Measurements from ENCODE around the gene DLEU7.
A peak's percentile ranks its signal among the peaks of the same experiment; 100 is the strongest.

Gene DLEU7

DNA sequence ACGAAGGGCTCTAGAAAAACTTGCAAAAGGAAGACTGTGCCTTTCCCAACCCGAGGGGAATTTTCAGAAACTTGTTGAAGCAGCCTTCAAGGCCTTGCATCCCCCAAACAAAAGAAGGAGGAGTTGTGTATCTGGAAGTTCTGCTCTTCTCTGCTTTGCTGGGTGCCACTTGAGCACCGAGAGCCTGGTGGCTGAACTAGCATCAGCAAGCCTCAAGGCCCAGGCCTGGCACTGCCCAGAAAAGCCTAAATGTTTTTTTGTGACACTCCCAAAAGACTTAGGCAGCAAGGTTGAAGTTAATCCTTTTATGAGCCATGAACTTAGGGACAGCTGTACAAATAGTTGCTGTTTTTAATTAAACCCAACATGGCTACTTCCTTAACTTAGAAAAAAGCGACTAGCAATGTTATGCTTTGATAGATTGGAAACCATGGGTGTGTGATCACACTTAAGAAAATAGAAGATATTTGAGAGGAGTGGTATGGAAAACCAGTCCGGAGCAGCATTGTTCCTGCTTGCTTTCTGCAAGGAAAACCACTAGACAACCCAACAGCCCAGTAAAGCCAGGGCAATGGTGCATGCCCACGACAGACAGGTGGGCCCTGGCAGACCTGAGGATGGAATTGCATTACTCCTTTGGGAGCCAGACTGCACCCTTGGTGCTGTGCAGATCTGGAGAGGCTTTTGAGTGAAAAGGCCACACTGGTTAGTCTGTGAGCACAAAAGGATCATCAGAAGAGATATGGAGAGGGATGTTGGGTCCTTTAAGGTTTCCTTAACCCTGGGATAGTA is 788 bp upstream of the DLEU7 start:
- Histone ChIP-seq H3K27ac (ENCODE audit: low read depth, low read length) (no peak overlapping the region), H3K36me3 (ENCODE audit: control insufficient read depth in 5 of 5, insufficient read depth in 5 of 5, low read length in 5 of 5) (no peaks in the 10 kb centered on the region), H3K27me3 (ENCODE audit: control insufficient read depth in 5 of 5, insufficient read depth in 4 of 5, low read length in 5 of 5) (peaks cover 10 to 26% (median 19%) of the 10 kb centered on the region in 5 donors), H3K9me3 (ENCODE audit: control insufficient read depth in 5 of 5, low read length in 5 of 5) (no peaks in the 10 kb centered on the region), H3K4me1 (ENCODE audit: control insufficient read depth in 5 of 5, insufficient read depth in 5 of 5, low read length in 5 of 5) (peaks cover 0 to 12% (median 10%) of the 10 kb centered on the region in 5 donors), H3K4me3 (ENCODE audit: low read depth in 1 of 5, low read length in 5 of 5) (no peak overlapping the region), H3K9ac (ENCODE audit: low read length in 5 of 5) (no peak overlapping the region)

- no peak overlapping the region for H3K27ac ChIP-seq (ENCODE audit: low read depth, low read length)
- no peaks in the 10 kb centered on the region for H3K9me3 ChIP-seq (ENCODE audit: control insufficient read depth in 5 of 5, low read length in 5 of 5)
- H3K4me3 ChIP-seq (ENCODE audit: low read depth in 1 of 5, low read length in 5 of 5) = peak overlapping the region in 3 of 5 donors; percentile 9 to 42 (median 36)
- no peaks in the 10 kb centered on the region for H3K36me3 ChIP-seq (ENCODE audit: control insufficient read depth in 5 of 5, insufficient read depth in 5 of 5, low read length in 5 of 5)
- H3K27me3 ChIP-seq (ENCODE audit: control insufficient read depth in 5 of 5, insufficient read depth in 4 of 5, low read length in 5 of 5) = peaks cover 10 to 26% (median 19%) of the 10 kb centered on the region in 5 donors
- no peak overlapping the region for H3K9ac ChIP-seq (ENCODE audit: low read length in 5 of 5)
- peaks cover 0 to 12% (median 10%) of the 10 kb centered on the region in 5 donors for H3K4me1 ChIP-seq (ENCODE audit: control insufficient read depth in 5 of 5, insufficient read depth in 5 of 5, low read length in 5 of 5)
Observed at GRCh38 chr13:50842990-50843256, 569 bp downstream of the DLEU7 start.

DNA sequence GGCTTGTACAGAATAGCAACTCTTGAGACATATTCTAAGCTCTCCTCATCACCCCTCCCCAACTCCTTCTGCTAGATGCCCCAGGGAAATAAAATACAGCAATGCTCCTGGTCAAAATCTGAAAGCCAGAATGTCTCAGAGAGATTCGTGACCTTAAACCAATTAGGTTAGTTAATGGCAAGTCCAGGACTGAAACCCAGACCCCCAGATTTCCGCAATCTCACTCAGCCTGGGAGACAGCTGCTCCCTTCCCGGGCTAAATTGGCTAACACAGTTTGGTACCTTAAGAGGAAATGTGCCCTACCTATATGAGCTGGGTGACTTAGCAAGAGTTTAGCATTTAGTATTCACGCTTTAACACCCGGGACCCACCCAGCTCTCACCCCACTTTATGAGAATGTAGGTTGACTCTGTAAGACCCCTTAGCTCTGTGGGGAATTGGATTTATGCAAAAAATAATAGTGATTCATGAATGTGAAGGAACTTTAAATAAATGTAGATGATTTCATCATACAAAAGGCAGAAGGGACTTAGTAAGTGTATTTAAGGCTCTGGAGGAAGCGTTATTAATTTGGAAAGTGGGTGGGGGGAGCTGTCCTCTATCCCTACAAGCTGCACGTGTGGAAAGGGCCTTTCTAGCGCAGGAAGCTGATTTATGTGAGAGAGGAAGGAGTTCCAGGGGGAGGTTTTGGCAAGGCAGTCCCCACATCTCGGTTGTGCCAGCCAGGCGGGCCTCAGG is 1.1 kb downstream of the DLEU7 start:
- Histone ChIP-seq H3K36me3 (ENCODE audit: control insufficient read depth in 5 of 5, insufficient read depth in 5 of 5, low read length in 5 of 5) (no peaks in the 10 kb centered on the region), H3K27ac (ENCODE audit: low read depth, low read length) (no peak overlapping the region), H3K9ac (ENCODE audit: low read length in 5 of 5) (no peak overlapping the region), H3K4me1 (ENCODE audit: control insufficient read depth in 5 of 5, insufficient read depth in 5 of 5, low read length in 5 of 5) (peaks cover 0 to 12% (median 10%) of the 10 kb centered on the region in 5 donors), H3K9me3 (ENCODE audit: control insufficient read depth in 5 of 5, low read length in 5 of 5) (no peaks in the 10 kb centered on the region), H3K4me3 (ENCODE audit: low read depth in 1 of 5, low read length in 5 of 5) (peak overlapping the region in 2 of 5 donors; percentile 36 to 42), H3K27me3 (ENCODE audit: control insufficient read depth in 5 of 5, insufficient read depth in 4 of 5, low read length in 5 of 5) (peaks cover 10 to 26% (median 19%) of the 10 kb centered on the region in 5 donors)

DNA sequence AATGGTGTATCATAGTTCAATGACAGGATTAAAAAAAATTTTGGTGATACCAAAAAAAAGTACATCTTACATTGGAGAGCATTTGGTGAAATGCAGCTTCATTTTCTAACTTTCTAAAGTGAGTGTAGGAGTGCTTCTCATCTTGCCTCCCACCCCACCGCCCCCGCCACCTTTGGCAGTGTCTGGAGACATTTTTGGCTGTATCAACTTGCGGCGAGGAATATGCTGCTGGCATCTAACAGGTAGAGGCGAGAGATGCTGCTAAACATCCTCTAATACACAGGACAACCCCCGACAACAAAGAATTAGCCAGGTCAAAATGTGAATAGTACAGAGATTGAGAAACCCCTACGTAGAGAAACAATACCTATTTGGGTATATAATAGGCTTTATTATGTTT is 1.7 kb downstream of the DLEU7 start:
- Histone ChIP-seq H3K4me1 (ENCODE audit: control insufficient read depth in 5 of 5, insufficient read depth in 5 of 5, low read length in 5 of 5) (peaks cover 0 to 12% (median 10%) of the 10 kb centered on the region in 5 donors), H3K36me3 (ENCODE audit: control insufficient read depth in 5 of 5, insufficient read depth in 5 of 5, low read length in 5 of 5) (no peaks in the 10 kb centered on the region), H3K27ac (ENCODE audit: low read depth, low read length) (no peak overlapping the region), H3K9ac (ENCODE audit: low read length in 5 of 5) (no peak overlapping the region), H3K27me3 (ENCODE audit: control insufficient read depth in 5 of 5, insufficient read depth in 4 of 5, low read length in 5 of 5) (peaks cover 10 to 26% (median 19%) of the 10 kb centered on the region in 5 donors), H3K4me3 (ENCODE audit: low read depth in 1 of 5, low read length in 5 of 5) (no peak overlapping the region), H3K9me3 (ENCODE audit: control insufficient read depth in 5 of 5, low read length in 5 of 5) (no peaks in the 10 kb centered on the region)

DNA sequence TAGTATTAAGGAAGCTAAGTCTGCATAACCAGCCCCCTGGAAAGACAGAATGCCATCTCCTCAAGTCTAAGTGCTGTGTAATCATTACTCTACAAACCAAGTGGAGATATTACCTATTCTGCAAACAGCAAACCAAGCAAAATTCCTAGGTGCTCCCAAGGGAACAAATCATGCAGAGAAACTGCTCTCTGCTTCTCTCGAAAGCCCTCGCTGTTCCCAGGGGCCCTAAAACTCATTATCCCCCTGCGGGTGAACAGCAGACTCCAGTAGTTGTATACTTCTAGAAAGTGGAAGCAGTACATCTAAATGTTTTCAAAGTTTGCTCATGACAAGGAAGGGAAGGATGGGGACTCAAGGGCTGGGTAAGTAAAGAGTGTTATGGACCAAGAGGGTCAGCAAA is 3.2 kb downstream of the DLEU7 start:
- Histone ChIP-seq H3K27me3 (ENCODE audit: control insufficient read depth in 5 of 5, insufficient read depth in 4 of 5, low read length in 5 of 5) (peaks cover 10 to 26% (median 19%) of the 10 kb centered on the region in 5 donors), H3K9ac (ENCODE audit: low read length in 5 of 5) (no peak overlapping the region), H3K27ac (ENCODE audit: low read depth, low read length) (no peak overlapping the region), H3K9me3 (ENCODE audit: control insufficient read depth in 5 of 5, low read length in 5 of 5) (no peaks in the 10 kb centered on the region), H3K36me3 (ENCODE audit: control insufficient read depth in 5 of 5, insufficient read depth in 5 of 5, low read length in 5 of 5) (no peaks in the 10 kb centered on the region), H3K4me3 (ENCODE audit: low read depth in 1 of 5, low read length in 5 of 5) (no peak overlapping the region), H3K4me1 (ENCODE audit: control insufficient read depth in 5 of 5, insufficient read depth in 5 of 5, low read length in 5 of 5) (peaks cover 0 to 12% (median 10%) of the 10 kb centered on the region in 5 donors)

- H3K9me3 ChIP-seq (ENCODE audit: control insufficient read depth in 5 of 5, low read length in 5 of 5) = no peaks in the 10 kb centered on the region
- no peak overlapping the region for H3K4me3 ChIP-seq (ENCODE audit: low read depth in 1 of 5, low read length in 5 of 5)
- peaks cover 10 to 26% (median 19%) of the 10 kb centered on the region in 5 donors for H3K27me3 ChIP-seq (ENCODE audit: control insufficient read depth in 5 of 5, insufficient read depth in 4 of 5, low read length in 5 of 5)
- H3K27ac ChIP-seq (ENCODE audit: low read depth, low read length) = no peak overlapping the region
- no peaks in the 10 kb centered on the region for H3K36me3 ChIP-seq (ENCODE audit: control insufficient read depth in 5 of 5, insufficient read depth in 5 of 5, low read length in 5 of 5)
- no peak overlapping the region for H3K9ac ChIP-seq (ENCODE audit: low read length in 5 of 5)
- H3K4me1 ChIP-seq (ENCODE audit: control insufficient read depth in 5 of 5, insufficient read depth in 5 of 5, low read length in 5 of 5) = peaks cover 0 to 12% (median 10%) of the 10 kb centered on the region in 5 donors
Observed at GRCh38 chr13:50839828-50840227, 3.7 kb downstream of the DLEU7 start.

DNA sequence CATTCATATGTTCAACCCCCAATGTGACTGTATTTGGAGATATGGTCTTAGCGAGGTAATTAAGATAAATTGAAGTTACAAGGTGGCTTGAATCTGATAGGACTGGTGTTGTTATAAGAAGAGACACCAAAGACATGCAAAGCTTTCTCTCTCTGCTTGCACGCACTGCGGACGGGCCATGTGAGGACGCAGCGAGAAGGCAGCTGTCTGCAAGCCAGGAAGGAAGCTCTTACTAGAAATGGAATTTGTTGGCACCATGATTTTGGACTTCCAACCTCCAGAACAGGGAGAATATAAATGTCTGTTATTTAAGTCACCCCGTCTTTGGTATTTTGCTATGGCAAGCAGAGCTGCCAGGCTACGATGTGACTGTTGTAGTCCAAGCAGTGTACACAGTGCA is 4.8 kb downstream of the DLEU7 start:
- peaks cover 10 to 25% (median 16%) of the 10 kb centered on the region in 5 donors for H3K27me3 ChIP-seq (ENCODE audit: control insufficient read depth in 5 of 5, insufficient read depth in 4 of 5, low read length in 5 of 5)
- peaks cover 0 to 12% (median 9%) of the 10 kb centered on the region in 5 donors for H3K4me1 ChIP-seq (ENCODE audit: control insufficient read depth in 5 of 5, insufficient read depth in 5 of 5, low read length in 5 of 5)
- H3K4me3 ChIP-seq (ENCODE audit: low read depth in 1 of 5, low read length in 5 of 5) = no peak overlapping the region
- H3K9me3 ChIP-seq (ENCODE audit: control insufficient read depth in 5 of 5, low read length in 5 of 5) = no peaks in the 10 kb centered on the region
- H3K9ac ChIP-seq (ENCODE audit: low read length in 5 of 5) = no peak overlapping the region
- H3K36me3 ChIP-seq (ENCODE audit: control insufficient read depth in 5 of 5, insufficient read depth in 5 of 5, low read length in 5 of 5) = no peaks in the 10 kb centered on the region
- no peak overlapping the region for H3K27ac ChIP-seq (ENCODE audit: low read depth, low read length)

DNA sequence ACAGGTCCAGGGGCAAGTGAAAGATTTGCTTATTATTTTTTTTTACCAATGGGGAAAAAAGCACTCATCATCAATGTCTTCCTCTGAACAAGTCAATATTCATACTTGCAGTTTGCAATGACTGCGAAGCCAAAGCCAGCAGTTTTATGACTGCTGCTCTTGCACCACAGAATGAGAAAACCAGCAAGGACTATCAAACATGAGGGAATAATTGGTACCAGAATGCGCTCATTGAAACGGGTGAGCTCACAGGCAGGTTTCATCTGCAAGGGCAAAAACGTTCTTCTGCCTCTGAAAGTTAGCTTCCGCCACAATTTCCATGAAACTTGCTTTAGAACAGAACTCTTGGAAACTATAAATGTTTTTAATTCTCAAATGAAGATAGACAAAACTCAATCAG is 5.5 kb downstream of the DLEU7 start:
- Histone ChIP-seq H3K27me3 (ENCODE audit: control insufficient read depth in 5 of 5, insufficient read depth in 4 of 5, low read length in 5 of 5) (peaks cover 9 to 19% (median 14%) of the 10 kb centered on the region in 5 donors), H3K4me1 (ENCODE audit: control insufficient read depth in 5 of 5, insufficient read depth in 5 of 5, low read length in 5 of 5) (peaks cover 0 to 6% (median 4%) of the 10 kb centered on the region in 5 donors), H3K4me3 (ENCODE audit: low read depth in 1 of 5, low read length in 5 of 5) (no peak overlapping the region), H3K27ac (ENCODE audit: low read depth, low read length) (no peak overlapping the region), H3K36me3 (ENCODE audit: control insufficient read depth in 5 of 5, insufficient read depth in 5 of 5, low read length in 5 of 5) (no peaks in the 10 kb centered on the region), H3K9me3 (ENCODE audit: control insufficient read depth in 5 of 5, low read length in 5 of 5) (no peaks in the 10 kb centered on the region), H3K9ac (ENCODE audit: low read length in 5 of 5) (no peak overlapping the region)

- no peaks in the 10 kb centered on the region for H3K9me3 ChIP-seq (ENCODE audit: control insufficient read depth in 5 of 5, low read length in 5 of 5)
- H3K4me3 ChIP-seq (ENCODE audit: low read depth in 1 of 5, low read length in 5 of 5) = no peak overlapping the region
- H3K36me3 ChIP-seq (ENCODE audit: control insufficient read depth in 5 of 5, insufficient read depth in 5 of 5, low read length in 5 of 5) = no peaks in the 10 kb centered on the region
- no peaks in the 10 kb centered on the region for H3K27me3 ChIP-seq (ENCODE audit: control insufficient read depth in 5 of 5, insufficient read depth in 4 of 5, low read length in 5 of 5)
- H3K27ac ChIP-seq (ENCODE audit: low read depth, low read length) = no peak overlapping the region
- H3K4me1 ChIP-seq (ENCODE audit: control insufficient read depth in 5 of 5, insufficient read depth in 5 of 5, low read length in 5 of 5) = peaks cover 0 to 3% (median 0%) of the 10 kb centered on the region in 5 donors
- H3K9ac ChIP-seq (ENCODE audit: low read length in 5 of 5) = no peak overlapping the region
Observed at GRCh38 chr13:50831512-50831911, 12.0 kb downstream of the DLEU7 start.

GRCh38 chr13:50829896-50830295 is 13.6 kb downstream of the DLEU7 start:
- H3K4me3 ChIP-seq (ENCODE audit: low read depth in 1 of 5, low read length in 5 of 5) = no peak overlapping the region
- peaks cover 0 to 3% (median 0%) of the 10 kb centered on the region in 5 donors for H3K4me1 ChIP-seq (ENCODE audit: control insufficient read depth in 5 of 5, insufficient read depth in 5 of 5, low read length in 5 of 5)
- no peaks in the 10 kb centered on the region for H3K36me3 ChIP-seq (ENCODE audit: control insufficient read depth in 5 of 5, insufficient read depth in 5 of 5, low read length in 5 of 5)
- H3K9me3 ChIP-seq (ENCODE audit: control insufficient read depth in 5 of 5, low read length in 5 of 5) = no peaks in the 10 kb centered on the region
- no peaks in the 10 kb centered on the region for H3K27me3 ChIP-seq (ENCODE audit: control insufficient read depth in 5 of 5, insufficient read depth in 4 of 5, low read length in 5 of 5)
- H3K27ac ChIP-seq (ENCODE audit: low read depth, low read length) = no peak overlapping the region
- no peak overlapping the region for H3K9ac ChIP-seq (ENCODE audit: low read length in 5 of 5)
